ENCODE results near the gene BCL2L13. TPM values are rescaled to one million over a fixed set of nuclear protein-coding genes. Genes with fewer than 3 reads are reported as not detected.

Gene BCL2L13
- total RNA-seq, 1 experiment from 2014 or later = 81.5 TPM

- no peak for DNase-seq (ENCODE audit: low read depth)
These were observed 88.7 kb downstream of the BCL2L13 start for GRCh38 chr22:17726928-17727897.

GRCh38 chr22:17728786-17729185 is 90.2 kb downstream of the BCL2L13 start:
- no peak for DNase-seq (ENCODE audit: low read depth)

GRCh38 chr22:17729561-17729960 is 91.0 kb downstream of the BCL2L13 start:
- peak; percentile 89 for DNase-seq (ENCODE audit: low read depth)

GRCh38 chr22:17732251-17732854 is 93.8 kb downstream of the BCL2L13 start:
- DNase-seq (ENCODE audit: low read depth) = peak; percentile 21

- peak; percentile 80 for DNase-seq (ENCODE audit: low read depth)
These were observed 94.9 kb downstream of the BCL2L13 start for GRCh38 chr22:17733466-17733865.

- peak; percentile 78 for DNase-seq (ENCODE audit: low read depth)
These were observed 95.6 kb downstream of the BCL2L13 start for GRCh38 chr22:17734187-17734586.

GRCh38 chr22:17738386-17739128 is 100.0 kb downstream of the BCL2L13 start:
- DNase-seq (ENCODE audit: low read depth) = no peak

- no peak for DNase-seq (ENCODE audit: low read depth)
These were observed 100.8 kb downstream of the BCL2L13 start for GRCh38 chr22:17739196-17739975.

- DNase-seq (ENCODE audit: low read depth) = no peak
These were observed 103.4 kb downstream of the BCL2L13 start for GRCh38 chr22:17741866-17742526.

GRCh38 chr22:17742527-17742902 is 104.0 kb downstream of the BCL2L13 start:
- peak; percentile 58 for DNase-seq (ENCODE audit: low read depth)

GRCh38 chr22:17743661-17744411 is 105.3 kb downstream of the BCL2L13 start:
- DNase-seq (ENCODE audit: low read depth) = no peak

GRCh38 chr22:17744430-17744829 is 105.9 kb downstream of the BCL2L13 start:
- DNase-seq (ENCODE audit: low read depth) = no peak

- no peak for DNase-seq (ENCODE audit: low read depth)
These were observed 108.4 kb downstream of the BCL2L13 start for GRCh38 chr22:17746916-17747315.

- DNase-seq (ENCODE audit: low read depth) = no peak
These were observed 110.2 kb downstream of the BCL2L13 start for GRCh38 chr22:17748555-17749353.

GRCh38 chr22:17749605-17750395 is 111.2 kb downstream of the BCL2L13 start:
- DNase-seq (ENCODE audit: low read depth) = no peak

- no peak for DNase-seq (ENCODE audit: low read depth)
These were observed 113.0 kb downstream of the BCL2L13 start for GRCh38 chr22:17751596-17751995.

- DNase-seq (ENCODE audit: low read depth) = peak; percentile 60
These were observed 114.9 kb downstream of the BCL2L13 start for GRCh38 chr22:17753401-17753989.
